ENCODE data around the gene F7.

Gene F7

DNA sequence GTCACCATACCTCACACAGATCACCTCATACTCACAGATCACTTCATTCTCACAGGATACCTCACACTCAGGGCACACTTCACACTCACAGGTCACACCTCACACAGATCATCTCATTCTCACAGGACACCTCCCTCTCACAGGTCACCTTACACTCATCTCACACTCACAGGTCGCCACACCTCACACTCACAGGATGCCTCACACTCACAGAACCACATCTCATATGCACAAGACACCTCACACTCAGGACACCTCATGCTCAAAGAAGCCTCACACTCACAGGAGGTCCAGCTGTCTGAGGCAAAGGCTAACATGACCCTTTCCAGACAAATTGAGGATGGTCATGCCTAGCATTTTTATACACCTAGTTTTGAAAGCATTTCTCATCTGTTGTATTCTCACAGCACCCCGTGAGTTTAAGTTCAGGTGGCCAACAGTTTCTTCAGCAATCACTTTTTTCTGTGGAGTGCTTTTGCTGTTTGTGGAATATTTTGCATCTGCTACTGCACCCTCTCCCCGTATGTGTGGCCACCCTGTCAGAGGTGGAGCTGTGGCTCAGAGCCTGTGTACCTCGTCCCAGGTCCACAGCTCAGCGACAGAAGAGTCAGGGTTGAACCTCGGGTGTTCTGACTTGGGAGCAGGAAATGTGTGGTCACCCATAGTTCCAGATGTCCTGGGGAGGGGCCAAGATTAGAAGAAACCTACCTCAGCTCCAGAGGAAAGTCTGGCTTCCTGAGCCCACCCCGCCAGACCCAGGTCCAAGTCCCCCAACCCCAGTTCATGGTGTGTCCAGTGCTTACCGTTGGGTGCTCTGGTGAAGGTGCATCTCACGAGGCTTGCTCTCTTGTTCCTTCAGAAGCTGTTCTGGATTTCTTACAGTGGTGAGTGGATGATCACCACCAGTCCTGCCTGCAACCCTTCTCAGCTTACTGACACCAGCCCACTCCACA, 7.6 kb downstream of the F7 start:
- Histone ChIP-seq H3K27me3 (ENCODE audit: insufficient read depth, insufficient read length) (no peaks in the 10 kb centered on the region), H3K9me3 (ENCODE audit: insufficient read depth, low read length) (no peaks in the 10 kb centered on the region; the same call in 1 of the 2 replicates), H3K36me3 (ENCODE audit: insufficient read depth, insufficient read length, low read length) (no peaks in the 10 kb centered on the region), H3K9ac (ENCODE audit: insufficient read length, low read depth) (no peak overlapping the region), H3K4me1 (ENCODE audit: insufficient read depth, insufficient read length) (no peaks in the 10 kb centered on the region), H3K4me3 (ENCODE audit: insufficient read length, low read depth) (no peak overlapping the region)
- no peak for TF ChIP-seq YY1 (IDR thresholded peaks at IDR 0.05; ENCODE audit: insufficient read depth, insufficient read length)
- no peak for TF ChIP-seq ZNF274 (IDR thresholded peaks at IDR 0.05; ENCODE audit: low read depth, low read length)
- no peak for TF ChIP-seq SUZ12 (IDR thresholded peaks at IDR 0.05; ENCODE audit: extremely low read depth, insufficient read depth, insufficient read length)
- no peak for DNase-seq (ENCODE audit: low read depth, low spot score)

DNA sequence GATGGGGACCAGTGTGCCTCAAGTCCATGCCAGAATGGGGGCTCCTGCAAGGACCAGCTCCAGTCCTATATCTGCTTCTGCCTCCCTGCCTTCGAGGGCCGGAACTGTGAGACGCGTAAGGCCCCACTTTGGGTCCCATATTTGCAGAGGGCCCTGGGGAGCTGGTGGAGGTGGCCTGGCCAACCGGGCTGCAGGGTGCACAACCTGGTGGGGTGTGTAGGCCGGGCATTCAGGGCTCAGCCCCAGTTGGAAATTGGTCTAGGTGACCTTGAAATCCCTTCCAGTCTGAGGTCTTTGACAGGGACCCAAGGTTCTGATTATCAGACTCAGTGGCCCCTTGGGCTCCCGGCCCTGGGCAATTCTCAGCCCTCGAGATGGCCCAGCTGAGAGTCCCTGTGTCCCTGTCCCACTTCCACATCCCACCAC, 8.3 kb downstream of the F7 start:
- Histone ChIP-seq H3K9me3 (ENCODE audit: insufficient read depth, low read length) (no peaks in the 10 kb centered on the region; the same call in 1 of the 2 replicates), H3K9ac (ENCODE audit: insufficient read length, low read depth) (no peak overlapping the region), H3K4me1 (ENCODE audit: insufficient read depth, insufficient read length) (no peaks in the 10 kb centered on the region), H3K36me3 (ENCODE audit: insufficient read depth, insufficient read length, low read length) (no peaks in the 10 kb centered on the region), H3K4me3 (ENCODE audit: insufficient read length, low read depth) (no peak overlapping the region), H3K27me3 (ENCODE audit: insufficient read depth, insufficient read length) (no peaks in the 10 kb centered on the region)
- no peak for DNase-seq (ENCODE audit: low read depth, low spot score)
- TF ChIP-seq YY1 (IDR thresholded peaks at IDR 0.05; ENCODE audit: insufficient read depth, insufficient read length): no peak

DNA sequence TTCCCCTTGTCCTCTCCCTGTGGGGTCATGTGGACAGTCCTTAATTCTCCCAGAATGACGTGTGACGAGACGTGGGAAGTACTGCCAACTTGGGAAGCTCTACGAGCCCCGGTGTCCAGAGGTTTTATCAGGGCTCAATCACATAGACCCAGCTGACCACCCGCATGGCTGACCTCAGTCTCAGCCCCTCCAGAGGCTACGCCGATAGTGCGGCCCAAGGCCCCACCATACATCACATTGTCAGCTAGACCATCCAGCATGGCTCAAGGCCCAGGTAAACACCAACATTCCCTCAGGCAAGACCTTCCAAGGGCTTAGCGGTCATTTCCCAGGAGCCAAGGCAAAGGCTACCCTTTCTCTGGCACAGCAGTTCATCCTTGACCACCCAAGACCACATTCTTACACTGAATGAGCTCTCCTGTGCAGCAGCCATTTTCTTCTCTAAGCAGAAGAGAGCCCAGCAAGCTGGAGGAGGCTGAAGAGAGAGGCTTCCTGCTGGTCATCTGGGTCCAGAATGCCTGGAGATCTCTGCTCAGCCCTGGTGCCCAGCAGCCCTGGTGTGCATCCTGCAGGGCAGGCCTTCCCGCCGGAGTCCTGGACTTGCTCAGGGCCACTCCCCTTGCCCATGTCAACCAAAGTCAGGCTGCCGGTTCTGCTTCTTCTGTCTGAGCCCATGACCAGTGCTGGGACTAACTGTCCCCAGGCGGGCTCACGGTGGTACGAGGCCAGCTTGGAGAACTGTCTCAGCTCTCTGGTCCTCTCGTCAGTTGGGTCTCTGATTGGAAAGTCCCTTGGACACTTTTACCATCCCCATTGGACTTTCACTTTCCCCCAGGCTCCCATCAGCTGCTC, 9.1 kb downstream of the F7 start:
- Histone ChIP-seq H3K4me1 (ENCODE audit: insufficient read depth, insufficient read length) (no peaks in the 10 kb centered on the region), H3K9me3 (ENCODE audit: insufficient read depth, low read length) (no peaks in the 10 kb centered on the region; the same call in 1 of the 2 replicates), H3K27me3 (ENCODE audit: insufficient read depth, insufficient read length) (no peaks in the 10 kb centered on the region), H3K4me3 (ENCODE audit: insufficient read length, low read depth) (no peak overlapping the region), H3K9ac (ENCODE audit: insufficient read length, low read depth) (no peak overlapping the region), H3K36me3 (ENCODE audit: insufficient read depth, insufficient read length, low read length) (no peaks in the 10 kb centered on the region)
- DNase-seq (ENCODE audit: low read depth, low spot score): no peak
- TF ChIP-seq YY1 (IDR thresholded peaks at IDR 0.05; ENCODE audit: insufficient read depth, insufficient read length) (no peak), ZNF274 (IDR thresholded peaks at IDR 0.05; ENCODE audit: low read depth, low read length) (no peak), SUZ12 (IDR thresholded peaks at IDR 0.05; ENCODE audit: extremely low read depth, insufficient read depth, insufficient read length) (no peak)

DNA sequence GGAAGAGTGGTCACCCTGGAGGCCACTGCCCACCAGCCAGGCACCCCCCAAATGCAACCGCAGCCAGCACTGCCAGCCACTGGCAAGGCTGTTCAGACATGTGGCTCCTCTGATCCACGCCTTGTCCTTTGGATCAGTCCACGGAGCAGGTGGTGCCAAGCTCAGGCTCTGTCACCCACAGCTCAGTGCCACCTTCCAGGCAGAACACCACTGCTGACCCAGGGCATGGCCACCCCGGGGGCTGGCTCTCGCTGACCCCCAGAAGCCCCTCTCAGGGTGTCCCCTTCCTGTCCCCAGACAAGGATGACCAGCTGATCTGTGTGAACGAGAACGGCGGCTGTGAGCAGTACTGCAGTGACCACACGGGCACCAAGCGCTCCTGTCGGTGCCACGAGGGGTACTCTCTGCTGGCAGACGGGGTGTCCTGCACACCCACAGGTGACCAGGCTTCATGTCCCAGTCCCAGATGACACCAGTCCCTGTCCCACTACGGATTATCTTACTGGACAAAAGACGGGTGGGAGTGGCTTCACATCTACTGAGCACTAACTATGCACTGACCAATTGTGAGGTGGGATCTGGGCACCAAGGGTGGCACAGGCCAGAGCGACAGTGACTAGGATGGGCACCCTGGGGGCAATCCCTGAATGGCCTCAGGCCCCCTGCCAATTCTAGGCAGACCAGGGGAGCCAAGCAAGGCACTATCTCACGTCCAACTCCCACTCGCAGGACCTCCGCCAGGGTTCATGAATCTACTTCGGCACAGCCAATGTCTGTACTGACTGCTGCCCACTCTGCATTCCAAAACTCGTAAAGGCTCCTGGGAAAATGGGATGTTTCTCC, 10.0 kb downstream of the F7 start:
- Histone ChIP-seq H3K27me3 (ENCODE audit: insufficient read depth, insufficient read length) (no peaks in the 10 kb centered on the region), H3K36me3 (ENCODE audit: insufficient read depth, insufficient read length, low read length) (no peaks in the 10 kb centered on the region), H3K9ac (ENCODE audit: insufficient read length, low read depth) (no peak overlapping the region), H3K4me1 (ENCODE audit: insufficient read depth, insufficient read length) (no peaks in the 10 kb centered on the region), H3K9me3 (ENCODE audit: insufficient read depth, low read length) (no peaks in the 10 kb centered on the region; the same call in 1 of the 2 replicates), H3K4me3 (ENCODE audit: insufficient read length, low read depth) (no peak overlapping the region)
- no peak for DNase-seq (ENCODE audit: low read depth, low spot score)
- TF ChIP-seq SUZ12 (IDR thresholded peaks at IDR 0.05; ENCODE audit: extremely low read depth, insufficient read depth, insufficient read length) (no peak), ZNF274 (IDR thresholded peaks at IDR 0.05; ENCODE audit: low read depth, low read length) (no peak), YY1 (IDR thresholded peaks at IDR 0.05; ENCODE audit: insufficient read depth, insufficient read length) (no peak)

DNA sequence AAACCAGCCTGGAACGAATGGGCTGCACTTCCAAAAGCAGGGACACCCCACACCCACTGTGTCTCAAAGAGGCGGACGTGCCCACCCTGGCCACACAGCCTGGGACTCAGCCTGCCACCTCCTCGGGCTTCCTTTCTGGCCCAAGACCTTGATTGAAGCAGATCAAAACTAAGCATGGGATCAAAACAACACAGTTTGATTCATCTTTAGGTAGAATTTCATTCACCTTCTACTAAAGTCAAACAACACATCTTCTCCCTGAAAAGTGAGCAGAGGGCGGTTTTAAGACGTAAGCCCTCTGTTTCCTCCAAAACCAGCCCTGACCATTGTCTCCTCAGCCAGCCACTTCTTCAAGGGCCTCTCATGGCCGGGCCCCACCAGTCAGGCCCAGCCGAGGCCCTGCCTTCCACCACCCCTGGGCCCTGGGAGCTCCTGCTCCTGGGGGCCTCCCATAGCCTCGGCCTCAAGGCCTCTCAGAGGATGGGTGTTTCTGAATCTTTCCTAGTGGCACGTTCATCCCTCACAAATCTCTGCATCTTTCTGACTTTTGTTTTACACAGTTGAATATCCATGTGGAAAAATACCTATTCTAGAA, 10.7 kb downstream of the F7 start:
- Histone ChIP-seq H3K9ac (ENCODE audit: insufficient read length, low read depth) (no peak overlapping the region), H3K4me3 (ENCODE audit: insufficient read length, low read depth) (no peak overlapping the region), H3K27me3 (ENCODE audit: insufficient read depth, insufficient read length) (no peaks in the 10 kb centered on the region), H3K4me1 (ENCODE audit: insufficient read depth, insufficient read length) (no peaks in the 10 kb centered on the region), H3K36me3 (ENCODE audit: insufficient read depth, insufficient read length, low read length) (no peaks in the 10 kb centered on the region), H3K9me3 (ENCODE audit: insufficient read depth, low read length) (no peaks in the 10 kb centered on the region; the same call in 1 of the 2 replicates)
- TF ChIP-seq YY1 (IDR thresholded peaks at IDR 0.05; ENCODE audit: insufficient read depth, insufficient read length): no peak
- no peak for TF ChIP-seq ZNF274 (IDR thresholded peaks at IDR 0.05; ENCODE audit: low read depth, low read length)
- no peak for TF ChIP-seq SUZ12 (IDR thresholded peaks at IDR 0.05; ENCODE audit: extremely low read depth, insufficient read depth, insufficient read length)
- DNase-seq (ENCODE audit: low read depth, low spot score): no peak

DNA sequence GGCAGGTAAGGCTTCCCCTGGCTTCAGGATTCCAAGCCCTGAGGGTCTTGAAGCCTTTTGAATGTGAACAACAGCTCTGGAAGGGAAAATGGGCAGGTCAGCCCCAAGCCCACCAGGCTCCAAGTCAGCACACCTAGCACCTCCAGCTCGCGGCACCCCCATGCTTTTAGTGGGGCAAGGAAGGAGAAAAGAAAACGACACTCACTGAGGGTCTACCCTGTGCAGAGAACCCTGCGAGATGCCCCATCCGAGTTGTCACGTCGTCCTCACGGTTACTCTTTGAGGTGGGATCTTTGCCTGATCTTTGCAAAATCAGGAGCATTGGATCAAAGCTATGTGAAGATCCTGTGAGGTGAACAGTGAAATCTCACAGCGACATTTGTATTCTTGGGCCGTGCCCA, 11.3 kb downstream of the F7 start:
- H3K36me3 ChIP-seq (ENCODE audit: insufficient read depth, insufficient read length, low read length): no peaks in the 10 kb centered on the region
- H3K27me3 ChIP-seq (ENCODE audit: insufficient read depth, insufficient read length): no peaks in the 10 kb centered on the region
- no peak overlapping the region for H3K4me3 ChIP-seq (ENCODE audit: insufficient read length, low read depth)
- TF ChIP-seq YY1 (IDR thresholded peaks at IDR 0.05; ENCODE audit: insufficient read depth, insufficient read length) (no peak), ZNF274 (IDR thresholded peaks at IDR 0.05; ENCODE audit: low read depth, low read length) (no peak), SUZ12 (IDR thresholded peaks at IDR 0.05; ENCODE audit: extremely low read depth, insufficient read depth, insufficient read length) (no peak)
- H3K4me1 ChIP-seq (ENCODE audit: insufficient read depth, insufficient read length): no peaks in the 10 kb centered on the region
- DNase-seq (ENCODE audit: low read depth, low spot score): no peak
- no peaks in the 10 kb centered on the region; the same call in 1 of the 2 replicates for H3K9me3 ChIP-seq (ENCODE audit: insufficient read depth, low read length)
- no peak overlapping the region for H3K9ac ChIP-seq (ENCODE audit: insufficient read length, low read depth)
